ENCODE data around the gene TMEM255B.
"Not testable (repeated sequence)": the region's sequence is repeated elsewhere in the genome, so short reads cannot be mapped to it uniquely, and the experiment has no call there.

The TMEM255B gene

GRCh38 chr13:113819341-113819730, 60.3 kb downstream of the TMEM255B start:
- H3K4me1 ChIP-seq (ENCODE audit: control insufficient read depth, insufficient read depth, low read length) = peaks cover 36% of the 10 kb centered on the region
- peaks cover 16% of the 10 kb centered on the region for H3K36me3 ChIP-seq (ENCODE audit: control insufficient read depth, insufficient read depth, low read length, severe bottlenecking)
- H3K9ac ChIP-seq (ENCODE audit: low read length) = peak overlapping the region; percentile 78
- DNase-seq (ENCODE audit: low read depth) = no peak
- H3K4me3 ChIP-seq (ENCODE audit: low read length) = no peak overlapping the region
- no peaks in the 10 kb centered on the region for H3K27me3 ChIP-seq (replicated peaks; ENCODE audit: control insufficient read depth, insufficient read depth, low read length)
- H3K9me3 ChIP-seq (ENCODE audit: control insufficient read depth, low read length) = no peaks in the 10 kb centered on the region

GRCh38 chr13:113819731-113820715, 61.0 kb downstream of the TMEM255B start:
- Histone ChIP-seq H3K27me3 (replicated peaks; ENCODE audit: control insufficient read depth, insufficient read depth, low read length) (no peaks in the 10 kb centered on the region), H3K36me3 (ENCODE audit: control insufficient read depth, insufficient read depth, low read length, severe bottlenecking) (peaks cover 16% of the 10 kb centered on the region), H3K9me3 (ENCODE audit: control insufficient read depth, low read length) (no peaks in the 10 kb centered on the region), H3K9ac (ENCODE audit: low read length) (peak overlapping the region; percentile 78), H3K4me3 (ENCODE audit: low read length) (peak overlapping the region; percentile 48), H3K4me1 (ENCODE audit: control insufficient read depth, insufficient read depth, low read length) (peaks cover 36% of the 10 kb centered on the region)
- DNase-seq (ENCODE audit: low read depth) = no peak

DNA sequence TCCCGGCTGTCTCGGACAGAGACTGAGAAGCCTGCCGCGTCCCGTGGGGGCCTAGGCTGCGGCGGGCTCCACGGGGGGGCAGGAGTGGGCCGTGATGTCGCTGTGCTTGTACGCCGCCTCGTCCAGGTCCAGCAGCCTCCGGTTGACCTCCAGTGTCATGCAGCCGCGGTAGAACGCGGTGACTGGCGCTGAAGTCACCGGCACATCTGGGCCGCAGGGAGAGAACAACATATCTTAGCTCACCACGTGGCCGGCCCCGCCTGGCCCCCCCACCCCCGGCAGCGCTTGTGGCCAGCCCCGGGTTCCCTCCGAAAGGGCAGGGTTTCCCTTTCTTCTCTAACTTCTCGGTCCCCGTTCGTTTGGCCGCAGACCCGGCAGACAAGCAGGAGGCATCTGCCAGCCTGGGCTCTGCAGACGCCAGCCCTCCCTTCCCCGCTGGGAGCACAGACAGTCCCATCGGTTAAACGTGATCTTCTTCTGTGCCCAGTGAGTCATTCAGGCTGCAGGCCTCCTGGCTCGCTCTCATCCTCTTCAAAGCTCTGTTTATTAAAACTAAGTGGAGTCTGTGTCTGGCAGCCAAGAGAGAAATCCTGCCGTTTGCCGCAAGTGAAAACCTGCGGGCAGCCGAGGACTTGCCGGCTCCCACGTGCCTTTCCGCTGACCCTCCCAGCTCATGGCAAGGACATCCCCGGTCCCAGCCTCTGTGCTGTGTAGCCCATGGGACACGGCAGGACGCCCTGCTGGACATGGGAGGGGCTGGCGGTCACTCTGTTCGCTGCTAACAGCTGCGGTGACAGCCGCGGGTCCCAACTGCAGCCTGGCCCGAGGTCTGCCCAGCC, 62.0 kb downstream of the TMEM255B start:
- peak; percentile 95 for DNase-seq (ENCODE audit: low read depth)
- Histone ChIP-seq H3K9ac (ENCODE audit: low read length) (peak overlapping the region; percentile 78), H3K4me3 (ENCODE audit: low read length) (peak overlapping the region; percentile 48), H3K36me3 (ENCODE audit: control insufficient read depth, insufficient read depth, low read length, severe bottlenecking) (peaks cover 22% of the 10 kb centered on the region), H3K27me3 (replicated peaks; ENCODE audit: control insufficient read depth, insufficient read depth, low read length) (no peaks in the 10 kb centered on the region), H3K9me3 (ENCODE audit: control insufficient read depth, low read length) (no peaks in the 10 kb centered on the region), H3K4me1 (ENCODE audit: control insufficient read depth, insufficient read depth, low read length) (peaks cover 36% of the 10 kb centered on the region)

DNA sequence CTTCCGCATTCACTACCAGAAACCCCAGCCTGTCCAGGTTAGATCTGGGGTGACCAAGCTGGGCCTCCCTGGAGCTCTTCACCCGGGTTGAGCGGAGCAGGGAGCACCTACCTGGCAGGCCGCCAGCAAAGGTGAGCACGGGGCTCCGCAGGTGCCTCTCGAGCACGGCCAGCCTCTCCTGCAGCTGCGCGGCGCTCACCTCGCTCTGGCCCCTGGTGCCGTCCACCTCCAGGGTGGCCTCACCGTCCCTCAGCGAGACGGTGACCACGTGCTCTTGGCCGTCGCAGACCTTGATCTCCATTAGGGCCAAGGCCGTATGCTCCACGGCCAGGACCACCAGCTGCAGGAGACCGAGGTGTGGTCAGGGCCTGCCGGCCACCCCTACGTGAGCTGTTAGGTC, 62.8 kb downstream of the TMEM255B start:
- H3K36me3 ChIP-seq (ENCODE audit: control insufficient read depth, insufficient read depth, low read length, severe bottlenecking) = peaks cover 24% of the 10 kb centered on the region
- no peak overlapping the region for H3K4me3 ChIP-seq (ENCODE audit: low read length)
- peaks cover 30% of the 10 kb centered on the region for H3K4me1 ChIP-seq (ENCODE audit: control insufficient read depth, insufficient read depth, low read length)
- no peaks in the 10 kb centered on the region for H3K27me3 ChIP-seq (replicated peaks; ENCODE audit: control insufficient read depth, insufficient read depth, low read length)
- peak overlapping the region; percentile 78 for H3K9ac ChIP-seq (ENCODE audit: low read length)
- no peak for DNase-seq (ENCODE audit: low read depth)
- no peaks in the 10 kb centered on the region for H3K9me3 ChIP-seq (ENCODE audit: control insufficient read depth, low read length)

DNA sequence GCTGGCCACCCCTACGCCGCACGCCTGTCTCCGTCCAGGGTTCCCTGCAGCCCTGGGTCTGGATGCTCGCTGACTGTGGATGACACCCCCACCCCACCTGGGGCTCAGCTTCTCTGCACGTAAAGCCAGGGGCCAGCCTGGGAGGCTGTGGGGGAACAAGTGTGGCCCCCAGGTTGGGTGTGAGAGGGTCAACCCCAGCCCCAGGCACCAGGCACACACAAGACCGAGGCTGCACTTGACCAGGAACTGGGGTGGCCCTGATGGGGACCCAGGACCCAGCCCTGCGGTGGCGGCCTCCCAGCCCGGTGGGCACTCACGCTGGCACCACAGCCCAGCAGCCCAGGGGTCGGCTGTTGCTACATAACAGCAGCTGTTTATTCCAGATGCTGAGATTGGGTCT, 63.2 kb downstream of the TMEM255B start:
- Histone ChIP-seq H3K36me3 (ENCODE audit: control insufficient read depth, insufficient read depth, low read length, severe bottlenecking) (peaks cover 28% of the 10 kb centered on the region), H3K9me3 (ENCODE audit: control insufficient read depth, low read length) (no peaks in the 10 kb centered on the region), H3K4me1 (ENCODE audit: control insufficient read depth, insufficient read depth, low read length) (peaks cover 30% of the 10 kb centered on the region), H3K4me3 (ENCODE audit: low read length) (no peak overlapping the region), H3K9ac (ENCODE audit: low read length) (peak overlapping the region; percentile 78), H3K27me3 (replicated peaks; ENCODE audit: control insufficient read depth, insufficient read depth, low read length) (no peaks in the 10 kb centered on the region)
- no peak for DNase-seq (ENCODE audit: low read depth)

GRCh38 chr13:113822956-113823744, 64.1 kb downstream of the TMEM255B start:
- H3K9ac ChIP-seq (ENCODE audit: low read length) = no peak overlapping the region
- no peak for DNase-seq (ENCODE audit: low read depth)
- H3K4me3 ChIP-seq (ENCODE audit: low read length) = no peak overlapping the region
- H3K4me1 ChIP-seq (ENCODE audit: control insufficient read depth, insufficient read depth, low read length) = peaks cover 23% of the 10 kb centered on the region
- H3K36me3 ChIP-seq (ENCODE audit: control insufficient read depth, insufficient read depth, low read length, severe bottlenecking) = peaks cover 33% of the 10 kb centered on the region
- no peaks in the 10 kb centered on the region for H3K27me3 ChIP-seq (replicated peaks; ENCODE audit: control insufficient read depth, insufficient read depth, low read length)
- H3K9me3 ChIP-seq (ENCODE audit: control insufficient read depth, low read length) = no peaks in the 10 kb centered on the region

GRCh38 chr13:113823771-113824170, 64.7 kb downstream of the TMEM255B start:
- no peak for DNase-seq (ENCODE audit: low read depth)
- H3K36me3 ChIP-seq (ENCODE audit: control insufficient read depth, insufficient read depth, low read length, severe bottlenecking) = peaks cover 37% of the 10 kb centered on the region
- no peaks in the 10 kb centered on the region for H3K9me3 ChIP-seq (ENCODE audit: control insufficient read depth, low read length)
- no peaks in the 10 kb centered on the region for H3K27me3 ChIP-seq (replicated peaks; ENCODE audit: control insufficient read depth, insufficient read depth, low read length)
- no peak overlapping the region for H3K4me3 ChIP-seq (ENCODE audit: low read length)
- peaks cover 23% of the 10 kb centered on the region for H3K4me1 ChIP-seq (ENCODE audit: control insufficient read depth, insufficient read depth, low read length)
- no peak overlapping the region for H3K9ac ChIP-seq (ENCODE audit: low read length)

GRCh38 chr13:113825841-113826240, 66.8 kb downstream of the TMEM255B start:
- Histone ChIP-seq H3K9me3 (ENCODE audit: control insufficient read depth, low read length) (no peaks in the 10 kb centered on the region), H3K27me3 (replicated peaks; ENCODE audit: control insufficient read depth, insufficient read depth, low read length) (no peaks in the 10 kb centered on the region), H3K9ac (ENCODE audit: low read length) (no peak overlapping the region), H3K4me3 (ENCODE audit: low read length) (no peak overlapping the region), H3K4me1 (ENCODE audit: control insufficient read depth, insufficient read depth, low read length) (peaks cover 11% of the 10 kb centered on the region), H3K36me3 (ENCODE audit: control insufficient read depth, insufficient read depth, low read length, severe bottlenecking) (peaks cover 37% of the 10 kb centered on the region)
- DNase-seq (ENCODE audit: low read depth) = no peak

GRCh38 chr13:113826446-113826845, 67.4 kb downstream of the TMEM255B start:
- H3K9me3 ChIP-seq (ENCODE audit: control insufficient read depth, low read length); H3K9ac ChIP-seq (ENCODE audit: low read length); H3K4me1 ChIP-seq (ENCODE audit: control insufficient read depth, insufficient read depth, low read length); H3K4me3 ChIP-seq (ENCODE audit: low read length); H3K27me3 ChIP-seq (replicated peaks; ENCODE audit: control insufficient read depth, insufficient read depth, low read length); DNase-seq (ENCODE audit: low read depth): not testable (repeated sequence)
- H3K36me3 ChIP-seq (ENCODE audit: control insufficient read depth, insufficient read depth, low read length, severe bottlenecking) = peaks cover 40% of the 10 kb centered on the region

- Histone ChIP-seq H3K9me3 (ENCODE audit: control insufficient read depth, low read length) (no peaks in the 10 kb centered on the region), H3K4me3 (ENCODE audit: low read length) (no peak overlapping the region), H3K27me3 (replicated peaks; ENCODE audit: control insufficient read depth, insufficient read depth, low read length) (no peaks in the 10 kb centered on the region), H3K9ac (ENCODE audit: low read length) (no peak overlapping the region), H3K4me1 (ENCODE audit: control insufficient read depth, insufficient read depth, low read length) (peaks cover 3% of the 10 kb centered on the region), H3K36me3 (ENCODE audit: control insufficient read depth, insufficient read depth, low read length, severe bottlenecking) (peaks cover 42% of the 10 kb centered on the region)
- no peak for DNase-seq (ENCODE audit: low read depth)
Measured at GRCh38 chr13:113827021-113827420, 68.0 kb downstream of the TMEM255B start.
